ENCODE results near the gene EEFSEC.

The EEFSEC gene

DNA sequence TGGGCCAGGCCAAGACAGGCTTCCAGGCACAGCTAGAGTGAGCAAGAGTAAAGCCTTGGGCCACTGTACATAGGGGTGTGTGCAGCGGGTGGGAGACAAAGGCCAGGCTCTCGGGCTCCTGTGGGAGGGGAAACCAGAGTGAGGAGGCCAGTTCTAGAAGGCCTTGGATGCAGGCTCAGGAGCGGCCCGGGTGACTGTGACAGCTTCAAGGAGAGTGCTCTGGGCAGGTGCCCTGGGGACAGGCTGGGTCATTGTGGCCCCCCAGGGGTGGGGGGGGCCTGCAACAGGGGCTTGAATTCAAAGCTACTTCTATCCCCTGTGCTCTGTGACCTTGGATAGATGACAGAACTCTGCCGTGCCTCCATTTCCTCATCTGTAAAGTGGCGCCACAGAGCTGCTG, 204.3 kb downstream of the EEFSEC start:
- TF ChIP-seq SP1 (IDR thresholded peaks at IDR 0.05) (no peak), ELF4 (IDR thresholded peaks at IDR 0.05) (no peak), ZNF384 (IDR thresholded peaks at IDR 0.05) (no peak), LEF1 (IDR thresholded peaks at IDR 0.05; ENCODE audit: borderline replicate concordance) (no peak), BHLHE40 (IDR thresholded peaks at IDR 0.05; ENCODE audit: borderline replicate concordance) (no peak), FOXK2 (IDR thresholded peaks at IDR 0.05) (no peak), TARDBP (IDR thresholded peaks at IDR 0.05) (no peak), NFRKB (IDR thresholded peaks at IDR 0.05) (no peak), HDGF (IDR thresholded peaks at IDR 0.05; ENCODE audit: borderline replicate concordance) (no peak), L3MBTL2 (conservative IDR thresholded peaks at IDR 0.05) (no peak), FOXA1 (IDR thresholded peaks at IDR 0.05) (no peak), FOXM1 (IDR thresholded peaks at IDR 0.05; ENCODE audit: borderline replicate concordance) (no peak)
- POLR2A ChIA-PET: interaction anchor here (0.7 kb wide), 1 partner anchor 11 kb away, joined by 3 read pairs; no protein-coding TSS in a partner anchor
- DNase-seq (ENCODE audit: extremely low spot score): no peak
- CTCF ChIA-PET: interaction anchor here (0.6 kb wide), 1 partner anchor 51 kb away, joined by 3 read pairs; no protein-coding TSS in a partner anchor

DNA sequence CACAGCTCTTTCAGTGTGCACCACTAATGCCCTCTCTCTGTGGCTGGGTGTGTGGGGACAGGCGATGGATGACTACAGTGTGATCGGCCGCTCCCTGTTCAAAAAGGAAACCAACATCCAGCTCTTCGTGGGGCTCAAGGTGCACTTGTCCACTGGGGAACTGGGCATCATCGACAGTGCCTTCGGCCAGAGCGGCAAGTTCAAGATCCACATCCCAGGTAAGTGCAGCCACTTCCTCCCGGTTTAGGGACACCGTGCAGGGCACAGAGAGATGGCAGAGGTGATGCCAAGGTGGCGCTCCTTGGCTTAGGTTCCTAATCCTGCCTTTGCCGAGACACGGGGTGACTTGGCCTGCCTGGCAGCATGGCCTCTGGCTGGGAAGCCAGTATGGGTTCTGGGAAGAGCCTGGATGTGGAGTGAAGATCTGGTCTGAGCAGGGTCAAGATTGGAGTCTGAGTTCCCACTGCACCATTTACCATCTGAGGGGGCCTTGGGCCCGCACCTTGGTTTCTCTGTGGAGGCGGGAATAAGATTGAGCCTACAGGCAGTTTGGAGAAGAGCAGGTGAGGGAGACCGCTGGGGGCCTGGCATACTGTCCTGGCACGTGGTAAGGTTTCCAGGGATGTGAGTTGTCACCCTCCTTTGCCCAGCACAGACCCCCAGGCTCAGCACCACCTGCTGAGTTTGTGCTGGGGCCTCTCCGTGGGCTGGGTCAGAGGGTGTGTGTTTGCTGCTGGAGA, 205.0 kb downstream of the EEFSEC start:
- ChIA-PET CTCF (no interaction called here), POLR2A (no interaction called here)
- DNase-seq (ENCODE audit: extremely low spot score): no peak
- no peak for TF ChIP-seq FOXK2 (IDR thresholded peaks at IDR 0.05)
- no peak for TF ChIP-seq ZNF384 (IDR thresholded peaks at IDR 0.05)
- no peak for TF ChIP-seq L3MBTL2 (conservative IDR thresholded peaks at IDR 0.05)
- TF ChIP-seq ELF4 (IDR thresholded peaks at IDR 0.05): no peak
- TF ChIP-seq ARNT (IDR thresholded peaks at IDR 0.05): no peak
- TF ChIP-seq FOXM1 (IDR thresholded peaks at IDR 0.05; ENCODE audit: borderline replicate concordance): no peak
- no peak for TF ChIP-seq CTBP1 (IDR thresholded peaks at IDR 0.05; ENCODE audit: borderline replicate concordance)
- TF ChIP-seq LEF1 (IDR thresholded peaks at IDR 0.05; ENCODE audit: borderline replicate concordance): no peak
- no peak for TF ChIP-seq SP1 (IDR thresholded peaks at IDR 0.05)
- no peak for TF ChIP-seq HDGF (IDR thresholded peaks at IDR 0.05; ENCODE audit: borderline replicate concordance)
- no peak for TF ChIP-seq SUZ12 (IDR thresholded peaks at IDR 0.05)
- no peak for TF ChIP-seq NFRKB (IDR thresholded peaks at IDR 0.05)

DNA sequence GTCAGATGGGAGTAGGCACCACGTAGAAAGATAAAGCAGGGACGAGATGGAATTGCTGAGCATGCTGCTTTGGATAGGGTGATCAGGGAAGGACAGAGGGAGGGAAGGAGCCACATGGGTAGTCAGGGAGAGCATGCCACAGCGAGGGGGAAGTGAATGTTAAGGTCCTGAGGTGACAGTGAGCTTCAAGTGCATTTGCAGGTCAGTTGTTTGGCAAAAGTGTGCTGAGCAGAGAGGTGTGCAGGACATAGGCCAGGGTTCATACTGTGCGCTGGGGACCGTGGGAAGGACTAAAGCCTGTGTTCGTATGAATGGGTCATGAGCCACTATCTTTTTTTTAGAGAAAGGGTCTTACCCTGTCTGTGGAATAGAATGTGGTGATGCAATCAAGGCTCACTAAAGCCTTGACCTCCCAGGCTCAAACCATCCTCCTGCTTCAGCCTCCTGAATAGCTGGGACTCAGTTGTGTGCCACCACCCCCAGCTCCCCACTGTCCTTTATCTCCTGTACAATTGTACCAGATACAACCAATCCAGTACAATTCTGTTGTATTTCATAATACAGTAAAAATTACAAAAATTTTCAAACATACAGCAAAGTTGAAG, 205.9 kb downstream of the EEFSEC start:
- TF ChIP-seq TARDBP (IDR thresholded peaks at IDR 0.05) (no peak), NFRKB (IDR thresholded peaks at IDR 0.05) (no peak), HDGF (IDR thresholded peaks at IDR 0.05; ENCODE audit: borderline replicate concordance) (no peak), SP1 (IDR thresholded peaks at IDR 0.05) (no peak), L3MBTL2 (conservative IDR thresholded peaks at IDR 0.05) (no peak), FOXA1 (IDR thresholded peaks at IDR 0.05) (no peak), CTBP1 (IDR thresholded peaks at IDR 0.05; ENCODE audit: borderline replicate concordance) (no peak), ZNF384 (IDR thresholded peaks at IDR 0.05) (no peak), ELF4 (IDR thresholded peaks at IDR 0.05) (no peak), FOXK2 (IDR thresholded peaks at IDR 0.05) (no peak), SUZ12 (IDR thresholded peaks at IDR 0.05) (no peak), BHLHE40 (IDR thresholded peaks at IDR 0.05; ENCODE audit: borderline replicate concordance) (no peak), ARNT (IDR thresholded peaks at IDR 0.05) (no peak), FOXM1 (IDR thresholded peaks at IDR 0.05; ENCODE audit: borderline replicate concordance) (no peak)
- TF ChIP-seq, protein P1, sequence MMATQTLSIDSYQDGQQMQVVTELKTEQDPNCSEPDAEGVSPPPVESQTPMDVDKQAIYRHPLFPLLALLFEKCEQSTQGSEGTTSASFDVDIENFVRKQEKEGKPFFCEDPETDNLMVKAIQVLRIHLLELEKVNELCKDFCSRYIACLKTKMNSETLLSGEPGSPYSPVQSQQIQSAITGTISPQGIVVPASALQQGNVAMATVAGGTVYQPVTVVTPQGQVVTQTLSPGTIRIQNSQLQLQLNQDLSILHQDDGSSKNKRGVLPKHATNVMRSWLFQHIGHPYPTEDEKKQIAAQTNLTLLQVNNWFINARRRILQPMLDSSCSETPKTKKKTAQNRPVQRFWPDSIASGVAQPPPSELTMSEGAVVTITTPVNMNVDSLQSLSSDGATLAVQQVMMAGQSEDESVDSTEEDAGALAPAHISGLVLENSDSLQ (IDR thresholded peaks at IDR 0.05): no peak
- CTCF ChIA-PET: no interaction called here
- DNase-seq (ENCODE audit: extremely low spot score): no peak
- POLR2A ChIA-PET: no interaction called here

- CTCF ChIA-PET: no interaction called here
- no peak for DNase-seq (ENCODE audit: extremely low spot score)
- TF ChIP-seq FOXM1 (IDR thresholded peaks at IDR 0.05; ENCODE audit: borderline replicate concordance) (no peak), SP1 (IDR thresholded peaks at IDR 0.05) (no peak)
- POLR2A ChIA-PET: no interaction called here
Measured at GRCh38 chr3:128359846-128360642, 206.8 kb downstream of the EEFSEC start.

DNA sequence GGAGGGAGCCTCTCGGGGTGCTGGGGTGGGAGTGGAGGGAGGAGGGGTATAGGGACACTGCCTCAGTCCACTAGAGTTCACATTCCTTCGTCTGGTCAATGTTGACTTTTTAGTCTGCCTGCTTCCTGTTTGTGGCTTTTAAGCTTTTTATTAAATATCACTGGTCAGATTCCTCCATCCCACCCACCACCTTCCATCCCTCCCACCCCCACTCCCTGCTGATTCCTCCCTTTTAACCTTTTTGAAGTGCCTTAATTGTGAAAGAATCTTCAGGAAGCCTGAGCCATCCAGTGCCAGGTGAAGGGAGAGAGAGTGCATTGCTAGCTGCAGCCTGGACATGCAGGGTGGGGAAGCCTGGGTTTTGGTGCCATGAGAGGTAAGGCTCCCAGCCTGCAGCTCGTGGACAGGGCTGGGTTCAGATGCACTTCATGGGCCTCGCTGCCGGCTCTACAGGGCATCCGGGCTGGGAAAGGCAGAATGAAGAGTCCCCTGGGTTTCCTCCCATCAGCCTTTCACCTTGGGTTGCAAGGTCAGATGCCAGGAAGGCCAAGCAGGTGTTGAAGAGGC, 207.5 kb downstream of the EEFSEC start:
- ChIA-PET CTCF (no interaction called here), POLR2A (no interaction called here)
- no peak for TF ChIP-seq BHLHE40 (IDR thresholded peaks at IDR 0.05; ENCODE audit: borderline replicate concordance)
- TF ChIP-seq FOXM1 (IDR thresholded peaks at IDR 0.05; ENCODE audit: borderline replicate concordance): no peak
- no peak for DNase-seq (ENCODE audit: extremely low spot score)

- no peak for TF ChIP-seq L3MBTL2 (conservative IDR thresholded peaks at IDR 0.05)
- no peak for TF ChIP-seq FOXM1 (IDR thresholded peaks at IDR 0.05; ENCODE audit: borderline replicate concordance)
- no peak for TF ChIP-seq SUZ12 (IDR thresholded peaks at IDR 0.05)
- no peak for TF ChIP-seq ARNT (IDR thresholded peaks at IDR 0.05)
- TF ChIP-seq NFRKB (IDR thresholded peaks at IDR 0.05): no peak
- no peak for TF ChIP-seq TARDBP (IDR thresholded peaks at IDR 0.05)
- no peak for TF ChIP-seq ZNF384 (IDR thresholded peaks at IDR 0.05)
- TF ChIP-seq FOXA1 (IDR thresholded peaks at IDR 0.05): no peak
- no peak for TF ChIP-seq ELF4 (IDR thresholded peaks at IDR 0.05)
- TF ChIP-seq LEF1 (IDR thresholded peaks at IDR 0.05; ENCODE audit: borderline replicate concordance): no peak
- no peak for TF ChIP-seq BHLHE40 (IDR thresholded peaks at IDR 0.05; ENCODE audit: borderline replicate concordance)
- no peak for TF ChIP-seq CTBP1 (IDR thresholded peaks at IDR 0.05; ENCODE audit: borderline replicate concordance)
- no peak for TF ChIP-seq SP1 (IDR thresholded peaks at IDR 0.05)
- TF ChIP-seq FOXK2 (IDR thresholded peaks at IDR 0.05): no peak
- TF ChIP-seq, protein P1 (IDR thresholded peaks at IDR 0.05): no peak
- CTCF ChIA-PET: no interaction called here
- no peak for DNase-seq (ENCODE audit: extremely low spot score)
- POLR2A ChIA-PET: no interaction called here
Measured at GRCh38 chr3:128362026-128362965, 209.0 kb downstream of the EEFSEC start.

Measured in HEK293T (cell line).